Heart right ventricle (tissue), 16 donors: ENCODE measurements around the gene PSMD2. TPM values are rescaled to one million over a fixed set of nuclear protein-coding genes. Genes with fewer than 3 reads are reported as not detected.

Experiments
- ATAC-seq, 8 donors: fragments of 200-7000 bp; cut with Tn5 transposase; one replicate each; pipeline ENCODE4 v1.9.1; 2020; ENCODE audit warnings: mild to moderate bottlenecking in 8 of 8, moderate library complexity in 8 of 8, moderate number of reproducible peaks in 1 of 8
- DNase-seq, 2 donors: peaks; one replicate each; pipeline ENCODE4 v3.0.0-alpha.2; 2020
- H3K27ac ChIP-seq, 10 donors: fragments of 200-600 bp; sonication (generic) in 2 of 10; one replicate each; pipeline versions ENCODE4 v1.5.0 to v1.8.0; 2020 to 2022; ENCODE audit warnings: mild to moderate bottlenecking in 3 of 10
- H3K27me3 ChIP-seq, 7 donors: fragments of 200-600 bp; one replicate each; pipeline ENCODE4 v1.8.0; 2021 to 2022; ENCODE audit warnings: mild to moderate bottlenecking in 2 of 7
- H3K36me3 ChIP-seq, 9 donors: fragments of 200-600 bp; sonication (generic) in 1 of 9; one replicate each; pipeline versions ENCODE4 v1.5.0 to v1.8.0; 2020 to 2022; ENCODE audit warnings: mild to moderate bottlenecking in 2 of 9
- H3K4me1 ChIP-seq, 9 donors: fragments of 200-600 bp; sonication (generic) in 1 of 9; one replicate each; pipeline versions ENCODE4 v1.5.0 to v1.8.0; 2020 to 2022; ENCODE audit warnings: mild to moderate bottlenecking in 4 of 9
- H3K4me3 ChIP-seq, 10 donors: fragments of 200-600 bp; sonication (generic) in 2 of 10; one replicate each; pipeline versions ENCODE4 v1.5.0 to v1.8.0; 2020 to 2022; ENCODE audit warnings: mild to moderate bottlenecking in 7 of 10, moderate library complexity in 2 of 10
- H3K9me3 ChIP-seq, 11 donors: fragments of 200-600 bp in 10 of 11; sonication (generic) in 2 of 11; one replicate each; pipeline versions ENCODE4 v1.5.0 to v1.8.0; 2013 to 2022; ENCODE audit warnings: mild to moderate bottlenecking in 2 of 11, control low read depth in 1 of 11, moderate library complexity in 1 of 11
- WGBS, 2 donors: extraction: QIAGEN DNeasy Blood & Tissue Kit; methylation state at CpG; one replicate each; pipeline ENCODE4 v1.1.7; 2013; ENCODE audit warnings: inconsistent platforms in 1 of 2; 5-methylcytosine and 5-hydroxymethylcytosine counted together
- intact Hi-C, 10 donors: fragments of 100-400 bp; cut with DNase I; formaldehyde crosslinking; loops; one replicate each; pipeline versions ENCODE4 v1.11.1 to v1.14.2; 2022
- polyA plus RNA-seq, 2 donors: library from polyadenylated mRNA; stranded (reverse); fragments of 200-250 nt; gene quantifications; one replicate each; pipeline ENCODE4 v1.2.3, GENCODE V29; 2013
- total RNA-seq, 10 donors: library from RNA; stranded (reverse); fragmentation: NEBNext Ultra II Directional in 3 of 10; extraction: Animal tissue kit (Norgen Biotek cat#: 25700) in 3 of 10; gene quantifications; one replicate each; pipeline versions ENCODE4 v1.2.1 to v1.2.4, GENCODE V29; 2021 to 2023
- TF ChIP-seq, protein P1 (sequence below), 9 donors: fragments of 200-600 bp; sonication (generic) in 2 of 9; IDR thresholded peaks; one replicate each; pipeline versions ENCODE4 v1.5.0 to v1.8.0; 2021 to 2022; ENCODE audit warnings: antibody characterized with exemption in 9 of 9, mild to moderate bottlenecking in 5 of 9, moderate library complexity in 1 of 9
- donor health status: Arrhythmogenic right ventricular cardiomyopathy.
- donor health status: ischemic (EF 13 %, LVEDD 7.1; RV severe dilation, severe dysfunction).
- donor health status: healthy with polysubstance abuse.
- donor health status: DM: no; HTN: yes; CAD: no.
- donor health status: DM: no; HTN: no; CAD: no.
- donor health status: ischemic (EF 25% LVEDD 6.9; RV normal size, moderate dysfunction).
- donor health status: ischemic (EF 25% LVEDD 5.7; RV mildly dilated, moderate dysfunction).
- donor health status: healthy.
- donor health status: DM: yes; HTN: yes; CAD: no.
- donor health status: Ischemic cardiomyopathy.
- donor health status: ischemic (EF 35%, LVEDD 5.7; RV mildly dilated, moderate dysfunction).
- donor health status: nonischemic (EF 11% LVEDD 7.7; RV severe dilation, severe dysfunction).
- donor health status: DM: yes; HTN: yes; CAD: no.
- donor health status: PGD.
- donor health status: ischemic (EF 29% LVEDD 5.4; RV normal size, mild dysfunction).
- donor health status: nonischemic (EF 23%, LVEDD 6.1; RV moderate dilation, normal function).

The PSMD2 gene
- total and polyA plus RNA-seq, 12 donors = 49.0 to 288 (median 231) TPM

GRCh38 chr3:184259878-184260723 is 38.9 kb upstream of the PSMD2 start:
- 1% methylated on average over 52 to 91 of the region's 91 CpGs for WGBS, 2 donors
- peak overlapping the region in 8 of 10 donors; percentile 35 to 58 (median 54) for H3K4me3 ChIP-seq
- intact Hi-C loops = no loop called here
- ATAC-seq (peak; percentile 52 to 82 (median 58)), DNase-seq (peak; percentile 33 to 36)
- H3K9me3 ChIP-seq = no peaks in the 10 kb centered on the region
- H3K36me3 ChIP-seq = no peaks in the 10 kb centered on the region
- no peak overlapping the region for H3K27ac ChIP-seq
- TF ChIP-seq, protein P1, sequence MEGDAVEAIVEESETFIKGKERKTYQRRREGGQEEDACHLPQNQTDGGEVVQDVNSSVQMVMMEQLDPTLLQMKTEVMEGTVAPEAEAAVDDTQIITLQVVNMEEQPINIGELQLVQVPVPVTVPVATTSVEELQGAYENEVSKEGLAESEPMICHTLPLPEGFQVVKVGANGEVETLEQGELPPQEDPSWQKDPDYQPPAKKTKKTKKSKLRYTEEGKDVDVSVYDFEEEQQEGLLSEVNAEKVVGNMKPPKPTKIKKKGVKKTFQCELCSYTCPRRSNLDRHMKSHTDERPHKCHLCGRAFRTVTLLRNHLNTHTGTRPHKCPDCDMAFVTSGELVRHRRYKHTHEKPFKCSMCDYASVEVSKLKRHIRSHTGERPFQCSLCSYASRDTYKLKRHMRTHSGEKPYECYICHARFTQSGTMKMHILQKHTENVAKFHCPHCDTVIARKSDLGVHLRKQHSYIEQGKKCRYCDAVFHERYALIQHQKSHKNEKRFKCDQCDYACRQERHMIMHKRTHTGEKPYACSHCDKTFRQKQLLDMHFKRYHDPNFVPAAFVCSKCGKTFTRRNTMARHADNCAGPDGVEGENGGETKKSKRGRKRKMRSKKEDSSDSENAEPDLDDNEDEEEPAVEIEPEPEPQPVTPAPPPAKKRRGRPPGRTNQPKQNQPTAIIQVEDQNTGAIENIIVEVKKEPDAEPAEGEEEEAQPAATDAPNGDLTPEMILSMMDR (IDR thresholded peaks at IDR 0.05) = no peak
- peaks cover 12 to 33% (median 26%) of the 10 kb centered on the region in 9 donors for H3K4me1 ChIP-seq
- H3K27me3 ChIP-seq = peaks cover 13 to 66% (median 61%) of the 10 kb centered on the region in 7 donors

DNA sequence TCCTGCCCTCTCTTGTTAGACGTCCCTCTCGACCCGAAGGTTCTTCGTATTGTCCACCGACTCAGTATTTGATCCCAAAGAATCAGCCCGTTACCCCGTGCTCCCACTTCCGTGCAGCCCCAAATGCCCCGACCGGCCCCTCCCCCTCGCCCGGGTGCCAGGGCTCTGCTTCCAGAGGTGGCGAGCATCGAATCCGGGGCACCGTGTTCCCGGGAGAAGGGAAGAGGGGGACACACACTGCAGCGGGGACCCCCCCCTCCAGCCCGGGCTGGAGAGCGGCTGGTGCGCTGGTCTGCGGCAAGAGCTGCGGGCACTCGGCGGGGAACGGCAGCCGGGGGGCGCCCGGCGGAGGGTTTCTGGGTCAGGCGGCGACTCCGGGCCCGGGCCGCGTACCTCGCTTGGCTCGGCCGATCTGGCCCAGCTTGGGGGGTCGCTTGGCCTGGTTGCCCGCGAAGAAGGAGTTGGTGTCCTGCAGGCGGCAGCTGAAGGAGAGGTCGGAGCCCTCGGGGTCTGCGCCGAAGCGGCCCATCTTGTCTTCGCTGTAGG is 38.2 kb upstream of the PSMD2 start:
- H3K4me3 ChIP-seq = peak overlapping the region in 9 of 10 donors; percentile 30 to 58 (median 54)
- DNase-seq (no peak), ATAC-seq (no peak)
- intact Hi-C loops = no loop called here
- H3K27ac ChIP-seq = no peak overlapping the region
- 1% methylated on average over 49 of the region's 49 CpGs for WGBS, 2 donors
- no peaks in the 10 kb centered on the region for H3K9me3 ChIP-seq
- no peaks in the 10 kb centered on the region for H3K36me3 ChIP-seq
- H3K4me1 ChIP-seq = peaks cover 12 to 33% (median 26%) of the 10 kb centered on the region in 9 donors
- TF ChIP-seq, protein P1 (IDR thresholded peaks at IDR 0.05) = no peak
- H3K27me3 ChIP-seq = peaks cover 13 to 73% (median 68%) of the 10 kb centered on the region in 7 donors

DNA sequence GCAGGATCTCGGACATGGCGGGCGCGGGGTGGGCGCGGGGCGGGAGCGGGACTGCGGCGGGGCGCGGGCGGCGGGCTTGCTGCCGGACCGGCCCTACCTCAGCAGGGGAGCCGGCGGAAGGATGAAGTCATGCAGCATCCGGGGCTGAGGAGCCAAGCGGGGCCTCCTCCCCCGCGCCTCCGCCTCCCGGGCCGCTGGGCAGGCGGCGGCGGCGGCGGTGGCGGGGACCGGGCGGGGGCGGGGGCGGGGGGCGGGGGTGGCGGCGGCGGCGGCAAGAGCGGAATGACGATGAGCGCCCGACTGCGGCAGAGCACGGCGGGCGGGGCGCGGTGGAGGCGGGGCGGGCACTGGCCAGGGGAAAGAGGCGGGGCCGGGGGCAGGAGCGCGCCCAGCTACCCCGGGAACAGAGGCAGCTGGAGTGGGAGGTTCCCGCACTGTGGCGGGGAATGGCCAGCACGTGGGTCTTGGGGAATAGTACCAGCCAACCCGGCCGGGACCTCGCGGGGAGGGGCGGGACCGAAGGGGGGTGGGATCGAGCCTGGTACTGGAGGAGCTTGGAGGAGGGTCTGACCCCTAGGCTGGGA is 37.7 kb upstream of the PSMD2 start, which contains the start of gene CAMK2N2:
Gene CAMK2N2, minus strand, starts transcription at position 284 of the 584 bp plus-strand sequence. Its CDS starts 268 bp downstream, at position 16.
- Histone ChIP-seq H3K36me3 (no peaks in the 10 kb centered on the region), H3K9me3 (no peaks in the 10 kb centered on the region), H3K4me3 (peak within 1 kb of the TSS; percentile 28 to 58 (median 53)), H3K27me3 (peaks cover 13 to 78% (median 72%) of the 10 kb centered on the region in 7 donors), H3K27ac (no peak within 1 kb of the TSS), H3K4me1 (peaks cover 12 to 33% (median 26%) of the 10 kb centered on the region in 9 donors)
- TF ChIP-seq, protein P1 (IDR thresholded peaks at IDR 0.05) = no peak
- ATAC-seq (peak; percentile 30 to 81 (median 60)), DNase-seq (peak; percentile 22 to 51)
- intact Hi-C loops = no loop called here
- 0 to 1% methylated on average over 23 to 65 of the region's 67 CpGs for WGBS, 2 donors
